GM23338 (cell line): ENCODE data around the gene ABCF1. TPM values are rescaled to one million over a fixed set of nuclear protein-coding genes. Genes with fewer than 3 reads are reported as not detected.

Experiments
- ATAC-seq: fragments of 200-7000 bp; cut with Tn5 transposase; 3 replicates; pipeline ENCODE4 v1.9.1; 2020
- DNase-seq: peaks from one replicate; pipeline ENCODE4 v3.0.0-alpha.2; 2015; ENCODE audit warnings: low spot score
- H2AFZ ChIP-seq: fragments of 200-600 bp; sonication (generic); 2 replicates; pipeline ENCODE4 v1.8.0; 2016; ENCODE audit warnings: antibody characterized with exemption, mild to moderate bottlenecking, moderate library complexity
- H3F3A ChIP-seq: fragments of 200-600 bp; sonication (generic); replicated peaks from 2 replicates; pipeline ENCODE4 v1.8.0; 2017; ENCODE audit warnings: antibody characterized with exemption, mixed run types, low read depth
- H3K27ac ChIP-seq: fragments of 200-600 bp; sonication (generic); 2 replicates; pipeline ENCODE4 v1.6.1; 2016; ENCODE audit warnings: low read depth
- H3K27me3 ChIP-seq: fragments of 200-600 bp; sonication (generic); 2 replicates; pipeline ENCODE4 v1.8.0; 2016; ENCODE audit warnings: mild to moderate bottlenecking, mixed run types, moderate library complexity; ENCODE audit not compliant: insufficient read depth
- H3K36me3 ChIP-seq: fragments of 200-600 bp; sonication (generic); 2 replicates; pipeline ENCODE4 v1.8.0; 2016; ENCODE audit warnings: mild to moderate bottlenecking; ENCODE audit not compliant: insufficient read depth
- H3K4me1 ChIP-seq: fragments of 200-600 bp; sonication (generic); 2 replicates; pipeline ENCODE4 v1.8.0; 2016; ENCODE audit warnings: mild to moderate bottlenecking, moderate library complexity; ENCODE audit not compliant: insufficient read depth
- H3K4me2 ChIP-seq: fragments of 200-600 bp; sonication (generic); 2 replicates; pipeline ENCODE4 v1.7.1; 2017; ENCODE audit warnings: mixed run types
- H3K4me3 ChIP-seq: fragments of 200-600 bp; sonication (generic); 2 replicates; pipeline ENCODE4 v1.6.1; 2016; ENCODE audit warnings: mixed run types
- H3K79me2 ChIP-seq: fragments of 200-600 bp; sonication (generic); replicated peaks from 2 replicates; pipeline ENCODE4 v1.8.0; 2017; ENCODE audit warnings: mild to moderate bottlenecking; ENCODE audit not compliant: insufficient read depth
- H3K9me2 ChIP-seq: fragments of 200-600 bp; sonication (generic); 2 replicates; pipeline ENCODE4 v1.8.0; 2017; ENCODE audit not compliant: insufficient read depth
- H4K20me1 ChIP-seq: fragments of 200-600 bp; sonication (generic); replicated peaks from 2 replicates; pipeline ENCODE4 v1.8.0; 2017; ENCODE audit warnings: mild to moderate bottlenecking; ENCODE audit not compliant: insufficient read depth
- H3K27ac Mint-ChIP-seq: 2 replicates; pipeline ENCODE4 v1.8.0; 2020; ENCODE audit warnings: inconsistent platforms, mild to moderate bottlenecking, moderate library complexity, mixed read lengths
- H3K27me3 Mint-ChIP-seq: 3 replicates; pipeline ENCODE4 v1.8.0; 2022; ENCODE audit warnings: low read depth, mild to moderate bottlenecking, moderate library complexity, mixed read lengths, inconsistent platforms; ENCODE audit not compliant: insufficient read depth, poor library complexity
- H3K36me3 Mint-ChIP-seq: 3 replicates; pipeline ENCODE4 v1.8.0; 2021; ENCODE audit warnings: low read depth, mild to moderate bottlenecking, inconsistent platforms, moderate library complexity, mixed read lengths
- H3K4me1 Mint-ChIP-seq: 3 replicates; pipeline ENCODE4 v1.8.0; 2020; ENCODE audit warnings: mild to moderate bottlenecking, inconsistent platforms, mixed read lengths
- H3K4me3 Mint-ChIP-seq: 3 replicates; pipeline ENCODE4 v1.8.0; 2021; ENCODE audit warnings: moderate library complexity, mild to moderate bottlenecking, inconsistent platforms, mixed read lengths
- H3K9me3 Mint-ChIP-seq: 3 replicates; pipeline ENCODE4 v1.8.0; 2020; ENCODE audit warnings: moderate library complexity, mild to moderate bottlenecking, inconsistent platforms, mixed read lengths
- CREB1 ChIP-seq: fragments of 250-450 bp; sonication (Bioruptor Pico); IDR thresholded peaks from 2 replicates; pipeline ENCODE4 v1.5.0; 2020; ENCODE audit warnings: low read depth, mild to moderate bottlenecking, moderate library complexity
- CTCF ChIP-seq, 2 experiments: fragments of 200-600 bp in 1 of 2; sonication (generic) in 1 of 2; conservative IDR thresholded peaks; 2 replicates each; pipeline versions ENCODE4 v1.5.1 to v1.6.1; 2016 to 2017; ENCODE audit warnings: antibody characterized with exemption in 2 of 2, low read depth in 2 of 2, mild to moderate bottlenecking in 2 of 2, moderate library complexity in 1 of 2
- ETS1 ChIP-seq: IDR thresholded peaks from 2 replicates; pipeline ENCODE4 v1.6.1; 2016; ENCODE audit warnings: antibody characterized with exemption
- EZH2 ChIP-seq: fragments of 200-600 bp; sonication (generic); IDR thresholded peaks from one replicate; pipeline ENCODE4 v1.8.0; 2017; ENCODE audit warnings: antibody characterized with exemption, mild to moderate bottlenecking, low read depth; ENCODE audit not compliant: unreplicated experiment
- JUNB ChIP-seq: IDR thresholded peaks from one replicate; pipeline ENCODE4 v1.6.1; 2016; ENCODE audit warnings: antibody characterized with exemption; ENCODE audit not compliant: unreplicated experiment
- NANOG ChIP-seq: IDR thresholded peaks from 2 replicates; pipeline ENCODE4 v1.6.1; 2016; ENCODE audit warnings: antibody characterized with exemption, borderline replicate concordance
- STAT1 ChIP-seq: IDR thresholded peaks from one replicate; pipeline ENCODE4 v1.6.1; 2016; ENCODE audit warnings: antibody characterized with exemption; ENCODE audit not compliant: unreplicated experiment
- ZNF462 ChIP-seq: fragments of 250-450 bp; sonication (Bioruptor Pico); IDR thresholded peaks from 2 replicates; pipeline ENCODE4 v1.5.0; 2020; ENCODE audit warnings: mild to moderate bottlenecking, moderate library complexity
- polyA plus RNA-seq: library from polyadenylated mRNA; unstranded; fragments of >200 nt; fragmentation: Nextera tagmentation; extraction: Ambion mirVana; gene quantifications from 2 replicates; pipeline ENCODE4 v1.2.1, GENCODE V29; 2016
- total RNA-seq: library from RNA; depleted of rRNA; stranded (reverse); fragments of >200 nt; shearing (Covaris generic); gene quantifications from 2 replicates; pipeline ENCODE4 v1.2.3, GENCODE V29; 2014

ABCF1 gene
- total and polyA plus RNA-seq, 2 experiments from 2014 or later, result 92.6 to 244 TPM

GRCh38 chr6:30562470-30563425 lies 8.5 kb upstream of the ABCF1 start:
- H3K4me2 ChIP-seq, result no peak overlapping the region
- H3K9me3 Mint-ChIP-seq, result no peaks in the 10 kb centered on the region
- no peak overlapping the region for H3K4me3 Mint-ChIP-seq
- no peak overlapping the region for H3K27ac Mint-ChIP-seq
- H3F3A ChIP-seq, result peaks cover 20% of the 10 kb centered on the region; the same call in 1 of the 2 replicates
- H3K27me3 Mint-ChIP-seq, result peaks cover 10% of the 10 kb centered on the region
- H3K27ac ChIP-seq, result no peak overlapping the region
- peaks cover 42% of the 10 kb centered on the region for H3K36me3 Mint-ChIP-seq
- no peak overlapping the region for H3K4me3 ChIP-seq
- 0 out of 2 replicates have a peak, but pooled peaks cover 4% of the 10 kb centered on the region for H3K36me3 ChIP-seq
- H3K9me2 ChIP-seq, result no peaks in the 10 kb centered on the region
- no peak for ATAC-seq
- H4K20me1 ChIP-seq, result peaks cover 33% of the 10 kb centered on the region
- H3K79me2 ChIP-seq, result peaks cover 30% of the 10 kb centered on the region
- H3K4me1 ChIP-seq, result peaks cover 6% of the 10 kb centered on the region; the same call in 1 of the 2 replicates
- no peak for TF ChIP-seq JUNB
- TF ChIP-seq ZNF462 (CRISPR knock-in tag), result no peak
- no peak for TF ChIP-seq EZH2
- no peak for TF ChIP-seq CREB1 (CRISPR knock-in tag)
- TF ChIP-seq NANOG, result no peak
- no peak for TF ChIP-seq ETS1
- no peak for TF ChIP-seq CTCF (conservative IDR thresholded peaks at IDR 0.05; ENCODE audit: low read depth in 2 of 2)
- no peak for TF ChIP-seq STAT1
- no peak for DNase-seq
- peaks cover 6% of the 10 kb centered on the region; the same call in 2 of the 3 replicates for H3K4me1 Mint-ChIP-seq
- no peak overlapping the region for H2AFZ ChIP-seq
- H3K27me3 ChIP-seq, result no peaks in the 10 kb centered on the region
